Measurements from ENCODE around the gene ABRACL. TPM values are rescaled to one million over a fixed set of nuclear protein-coding genes. Genes with fewer than 3 reads are reported as not detected.
A peak's percentile ranks its signal among the peaks of the same experiment; 100 is the strongest.

Gene ABRACL
- total RNA-seq, 1 experiment from 2014 or later = 117 TPM

DNA sequence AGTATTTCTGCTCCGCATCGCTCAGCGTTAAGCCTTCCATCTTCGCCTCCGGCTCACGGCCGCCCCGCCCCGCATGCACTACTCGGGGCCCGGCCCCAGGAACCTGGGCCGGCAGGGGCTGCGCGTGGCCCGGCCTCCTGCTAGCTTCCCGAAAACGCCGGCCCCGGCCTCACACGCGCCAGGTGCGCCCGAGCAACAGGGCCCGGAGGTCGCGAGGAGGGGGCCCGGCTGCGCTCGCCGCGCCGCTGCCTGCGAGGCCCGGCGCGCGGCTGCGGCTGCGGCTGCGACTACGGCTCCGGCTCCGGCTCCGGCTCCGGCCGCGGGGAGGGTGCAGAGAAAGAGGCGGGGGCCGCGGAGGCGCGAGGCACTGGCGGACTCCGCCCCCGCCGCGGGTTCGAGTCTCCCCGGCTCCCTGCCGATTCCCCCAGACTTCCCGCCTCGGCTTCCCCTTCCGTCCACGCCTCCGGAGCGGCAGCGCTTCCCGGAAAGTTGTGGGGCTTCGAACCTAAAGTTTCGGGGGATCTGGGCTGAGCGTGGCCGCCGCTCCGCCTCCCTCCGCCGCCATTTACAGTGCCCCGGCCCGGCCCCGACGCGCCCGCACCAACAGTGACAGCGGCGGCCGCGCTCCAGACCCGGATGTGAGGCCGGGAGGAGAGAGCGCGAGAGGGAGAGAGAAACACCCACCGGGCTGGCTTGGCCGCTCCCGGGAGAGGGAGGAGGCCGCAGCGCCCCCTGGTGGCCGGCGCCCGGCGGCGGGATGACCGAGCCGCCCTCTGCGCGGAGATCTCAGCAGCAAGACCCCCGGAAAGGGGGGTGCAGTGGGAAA, 40.7 kb upstream of the ABRACL start, which contains the start of gene REPS1 (continued):
- TF ChIP-seq ZBTB43 (CRISPR knock-in tag; IDR thresholded peaks at IDR 0.05) (0 out of 2 replicates have a peak, but pooled peaks have one; percentile 25), JAZF1 (CRISPR knock-in tag; IDR thresholded peaks at IDR 0.05) (no peak), MYBL2 (CRISPR knock-in tag; IDR thresholded peaks at IDR 0.05) (peak; percentile 78), FOXK1 (CRISPR knock-in tag; IDR thresholded peaks at IDR 0.05) (peak; percentile 78), USF2 (CRISPR knock-in tag; IDR thresholded peaks at IDR 0.05) (no peak), E2F5 (CRISPR knock-in tag; IDR thresholded peaks at IDR 0.05) (peak; percentile 49), ETV6 (CRISPR knock-in tag; IDR thresholded peaks at IDR 0.05) (peak; percentile 93), ZNF317 (CRISPR knock-in tag; IDR thresholded peaks at IDR 0.05; ENCODE audit: borderline replicate concordance, low read depth) (peak; percentile 10; the same call in 1 of the 2 replicates), ZNF416 (CRISPR knock-in tag; IDR thresholded peaks at IDR 0.05) (no peak), ZBTB21 (CRISPR knock-in tag; IDR thresholded peaks at IDR 0.05; ENCODE audit: borderline replicate concordance) (peak; percentile 79; the same call in 1 of the 2 replicates), FOXP1 (CRISPR knock-in tag; IDR thresholded peaks at IDR 0.05; ENCODE audit: borderline replicate concordance) (peak; percentile 83), SOX15 (CRISPR knock-in tag; IDR thresholded peaks at IDR 0.05) (no peak), ZSCAN18 (CRISPR knock-in tag; IDR thresholded peaks at IDR 0.05) (no peak), ESRRA (CRISPR knock-in tag; IDR thresholded peaks at IDR 0.05; ENCODE audit: borderline replicate concordance) (no peak), CBFB (CRISPR knock-in tag; IDR thresholded peaks at IDR 0.05; ENCODE audit: low read depth) (peak; percentile 83; the same call in 1 of the 2 replicates), ZNF138 (CRISPR knock-in tag; conservative IDR thresholded peaks at IDR 0.05) (0 out of 2 replicates have a peak, but pooled peaks have one; percentile 45), TP53 (CRISPR knock-in tag; IDR thresholded peaks at IDR 0.05) (peak; percentile 76)
- TF ChIP-seq, protein P1, sequence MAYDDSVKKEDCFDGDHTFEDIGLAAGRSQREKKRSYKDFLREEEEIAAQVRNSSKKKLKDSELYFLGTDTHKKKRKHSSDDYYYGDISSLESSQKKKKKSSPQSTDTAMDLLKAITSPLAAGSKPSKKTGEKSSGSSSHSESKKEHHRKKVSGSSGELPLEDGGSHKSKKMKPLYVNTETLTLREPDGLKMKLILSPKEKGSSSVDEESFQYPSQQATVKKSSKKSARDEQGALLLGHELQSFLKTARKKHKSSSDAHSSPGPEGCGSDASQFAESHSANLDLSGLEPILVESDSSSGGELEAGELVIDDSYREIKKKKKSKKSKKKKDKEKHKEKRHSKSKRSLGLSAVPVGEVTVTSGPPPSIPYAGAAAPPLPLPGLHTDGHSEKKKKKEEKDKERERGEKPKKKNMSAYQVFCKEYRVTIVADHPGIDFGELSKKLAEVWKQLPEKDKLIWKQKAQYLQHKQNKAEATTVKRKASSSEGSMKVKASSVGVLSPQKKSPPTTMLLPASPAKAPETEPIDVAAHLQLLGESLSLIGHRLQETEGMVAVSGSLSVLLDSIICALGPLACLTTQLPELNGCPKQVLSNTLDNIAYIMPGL (CRISPR knock-in tag; IDR thresholded peaks at IDR 0.05) = peak; percentile 98
- TF ChIP-seq, protein P2, sequence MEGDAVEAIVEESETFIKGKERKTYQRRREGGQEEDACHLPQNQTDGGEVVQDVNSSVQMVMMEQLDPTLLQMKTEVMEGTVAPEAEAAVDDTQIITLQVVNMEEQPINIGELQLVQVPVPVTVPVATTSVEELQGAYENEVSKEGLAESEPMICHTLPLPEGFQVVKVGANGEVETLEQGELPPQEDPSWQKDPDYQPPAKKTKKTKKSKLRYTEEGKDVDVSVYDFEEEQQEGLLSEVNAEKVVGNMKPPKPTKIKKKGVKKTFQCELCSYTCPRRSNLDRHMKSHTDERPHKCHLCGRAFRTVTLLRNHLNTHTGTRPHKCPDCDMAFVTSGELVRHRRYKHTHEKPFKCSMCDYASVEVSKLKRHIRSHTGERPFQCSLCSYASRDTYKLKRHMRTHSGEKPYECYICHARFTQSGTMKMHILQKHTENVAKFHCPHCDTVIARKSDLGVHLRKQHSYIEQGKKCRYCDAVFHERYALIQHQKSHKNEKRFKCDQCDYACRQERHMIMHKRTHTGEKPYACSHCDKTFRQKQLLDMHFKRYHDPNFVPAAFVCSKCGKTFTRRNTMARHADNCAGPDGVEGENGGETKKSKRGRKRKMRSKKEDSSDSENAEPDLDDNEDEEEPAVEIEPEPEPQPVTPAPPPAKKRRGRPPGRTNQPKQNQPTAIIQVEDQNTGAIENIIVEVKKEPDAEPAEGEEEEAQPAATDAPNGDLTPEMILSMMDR (IDR thresholded peaks at IDR 0.05) = peak; percentile 98

All from WTC11 (cell line).